ENCODE data around the gene ZNF564. TPM values are rescaled to one million over a fixed set of nuclear protein-coding genes. Genes with fewer than 3 reads are reported as not detected.

Gene ZNF564
- total RNA-seq, 2 donors from 2014 or later, result 17.6 to 17.9 TPM

DNA sequence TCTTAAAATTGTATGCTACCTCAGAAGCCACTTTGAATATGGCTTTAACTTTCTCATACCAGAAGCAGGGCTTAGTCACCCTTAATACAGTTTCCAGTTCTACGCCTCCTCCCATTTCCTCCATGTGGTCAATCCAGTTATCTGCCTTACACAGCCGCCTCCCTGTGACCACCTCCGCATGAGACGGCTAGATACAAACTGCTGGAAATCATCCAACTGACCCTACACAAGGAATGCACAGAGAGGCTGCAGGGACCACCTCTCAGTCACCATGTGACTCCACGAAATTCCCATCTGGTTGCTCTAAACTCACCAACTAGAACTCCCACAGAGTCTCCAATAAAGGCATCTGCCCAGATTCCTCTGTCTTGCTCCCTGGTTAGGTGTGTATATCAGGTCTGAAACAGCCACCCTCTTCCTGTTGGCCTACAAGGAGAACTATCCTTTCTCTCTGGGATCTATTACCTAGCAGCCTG is 6.8 kb downstream of the ZNF564 start:
- 82% methylated on average over 5 of the region's 5 CpGs for WGBS
- Histone ChIP-seq H3K9me3 (no peaks in the 10 kb centered on the region), H3K4me1 (replicated peaks) (peaks cover 3% of the 10 kb centered on the region), H3K27ac (no peak overlapping the region), H3K36me3 (no peaks in the 10 kb centered on the region), H3K4me3 (no peak overlapping the region), H3K27me3 (replicated peaks; ENCODE audit: insufficient read depth) (no peaks in the 10 kb centered on the region)
- intact Hi-C loops (cut with DNase I), result no loop called here
- TF ChIP-seq POLR2AphosphoS5 (IDR thresholded peaks at IDR 0.05), result no peak
- TF ChIP-seq, protein P1, sequence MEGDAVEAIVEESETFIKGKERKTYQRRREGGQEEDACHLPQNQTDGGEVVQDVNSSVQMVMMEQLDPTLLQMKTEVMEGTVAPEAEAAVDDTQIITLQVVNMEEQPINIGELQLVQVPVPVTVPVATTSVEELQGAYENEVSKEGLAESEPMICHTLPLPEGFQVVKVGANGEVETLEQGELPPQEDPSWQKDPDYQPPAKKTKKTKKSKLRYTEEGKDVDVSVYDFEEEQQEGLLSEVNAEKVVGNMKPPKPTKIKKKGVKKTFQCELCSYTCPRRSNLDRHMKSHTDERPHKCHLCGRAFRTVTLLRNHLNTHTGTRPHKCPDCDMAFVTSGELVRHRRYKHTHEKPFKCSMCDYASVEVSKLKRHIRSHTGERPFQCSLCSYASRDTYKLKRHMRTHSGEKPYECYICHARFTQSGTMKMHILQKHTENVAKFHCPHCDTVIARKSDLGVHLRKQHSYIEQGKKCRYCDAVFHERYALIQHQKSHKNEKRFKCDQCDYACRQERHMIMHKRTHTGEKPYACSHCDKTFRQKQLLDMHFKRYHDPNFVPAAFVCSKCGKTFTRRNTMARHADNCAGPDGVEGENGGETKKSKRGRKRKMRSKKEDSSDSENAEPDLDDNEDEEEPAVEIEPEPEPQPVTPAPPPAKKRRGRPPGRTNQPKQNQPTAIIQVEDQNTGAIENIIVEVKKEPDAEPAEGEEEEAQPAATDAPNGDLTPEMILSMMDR (IDR thresholded peaks at IDR 0.05), result no peak
- no peak for TF ChIP-seq POLR2A (IDR thresholded peaks at IDR 0.05)
- DNase-seq (ENCODE audit: low spot score), result no peak

- no peaks in the 10 kb centered on the region for H3K36me3 ChIP-seq
- H3K27ac ChIP-seq, result no peak overlapping the region
- no peak for TF ChIP-seq POLR2A (IDR thresholded peaks at IDR 0.05)
- TF ChIP-seq, protein P1 (IDR thresholded peaks at IDR 0.05), result no peak
- TF ChIP-seq POLR2AphosphoS5 (IDR thresholded peaks at IDR 0.05), result no peak
- no peaks in the 10 kb centered on the region for H3K27me3 ChIP-seq (replicated peaks; ENCODE audit: insufficient read depth)
- no peak overlapping the region for H3K4me3 ChIP-seq
- WGBS, result 89% methylated on average over 1 of the region's 1 CpG
- H3K9me3 ChIP-seq, result no peaks in the 10 kb centered on the region
- DNase-seq (ENCODE audit: low spot score), result no peak
- intact Hi-C loops (cut with DNase I), result no loop called here
- no peaks in the 10 kb centered on the region for H3K4me1 ChIP-seq (replicated peaks)
Measured at GRCh38 chr19:12543855-12544254, 7.4 kb downstream of the ZNF564 start.

DNA sequence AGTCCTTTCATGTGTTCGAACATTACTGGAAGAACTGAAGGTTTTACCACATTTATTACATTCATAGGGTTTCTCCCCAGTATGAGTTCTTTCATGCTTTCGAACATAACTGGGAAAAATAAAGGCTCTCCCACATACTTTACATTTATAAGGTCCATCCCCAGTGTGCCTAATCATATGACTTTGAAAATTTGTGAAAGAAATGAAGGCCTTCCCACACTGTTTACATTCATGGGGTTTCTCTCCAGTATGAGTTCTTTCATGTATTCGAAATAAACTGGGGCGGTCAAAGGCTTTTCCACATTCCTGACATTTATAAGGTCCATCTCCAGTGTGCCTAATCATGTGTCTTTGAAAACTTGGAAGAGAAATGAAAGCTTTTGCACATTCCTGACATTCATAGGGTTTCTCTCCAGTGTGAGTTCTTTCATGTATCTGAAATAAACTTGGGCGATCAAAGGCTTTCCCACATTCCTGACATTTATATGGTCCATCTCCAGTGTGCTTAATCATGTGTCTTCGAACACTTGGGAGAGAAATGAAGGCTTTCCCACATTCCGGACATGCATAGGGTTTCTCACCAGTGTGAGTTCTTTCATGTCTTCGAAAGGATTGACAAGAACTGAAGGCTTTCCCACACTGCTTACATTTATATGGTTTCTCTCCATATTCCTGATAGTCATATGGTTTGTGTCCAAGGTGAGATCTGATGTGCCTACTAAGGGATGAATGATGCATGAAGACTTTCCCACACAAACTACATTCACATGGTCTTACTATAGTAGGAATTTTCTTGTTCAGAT is 24.0 kb downstream of the ZNF564 start:
- H3K4me1 ChIP-seq (replicated peaks), result no peaks in the 10 kb centered on the region
- H3K4me3 ChIP-seq, result no peak overlapping the region
- 95% methylated on average over 8 of the region's 8 CpGs for WGBS
- peaks cover 17 to 19% of the 10 kb centered on the region in 2 donors for H3K36me3 ChIP-seq
- no peaks in the 10 kb centered on the region for H3K9me3 ChIP-seq
- no peaks in the 10 kb centered on the region for H3K27me3 ChIP-seq (replicated peaks; ENCODE audit: insufficient read depth)
- intact Hi-C loops (cut with DNase I), result no loop called here
- H3K27ac ChIP-seq, result no peak overlapping the region
- TF ChIP-seq, protein P1 (IDR thresholded peaks at IDR 0.05), result no peak
- TF ChIP-seq POLR2A (IDR thresholded peaks at IDR 0.05) (no peak), POLR2AphosphoS5 (IDR thresholded peaks at IDR 0.05) (no peak)
- DNase-seq (ENCODE audit: low spot score), result no peak

DNA sequence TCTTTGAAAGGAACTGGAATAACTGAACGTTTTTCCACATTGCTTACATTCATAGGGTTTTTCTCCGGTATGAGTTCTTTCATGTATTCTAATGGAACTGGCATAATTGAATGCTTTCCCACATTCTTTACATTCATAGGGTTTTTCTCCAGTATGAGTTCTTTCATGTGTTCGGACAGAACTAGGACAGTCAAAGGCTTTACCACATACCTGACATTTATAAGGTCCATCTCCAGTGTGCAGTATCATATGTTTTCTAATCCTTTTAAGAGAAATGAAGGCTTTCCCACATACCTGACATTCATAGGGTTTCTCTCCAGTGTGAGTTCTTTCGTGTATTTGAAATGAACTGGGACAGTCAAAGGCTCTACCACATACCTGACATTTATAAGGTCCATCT is 24.7 kb downstream of the ZNF564 start:
- H3K4me1 ChIP-seq (replicated peaks), result no peaks in the 10 kb centered on the region
- intact Hi-C loops (cut with DNase I), result no loop called here
- H3K27ac ChIP-seq, result no peak overlapping the region
- no peak for TF ChIP-seq POLR2AphosphoS5 (IDR thresholded peaks at IDR 0.05)
- H3K36me3 ChIP-seq, result peaks cover 17 to 19% of the 10 kb centered on the region in 2 donors
- no peak for DNase-seq (ENCODE audit: low spot score)
- no peaks in the 10 kb centered on the region for H3K9me3 ChIP-seq
- WGBS, result 96% methylated on average over 4 of the region's 4 CpGs
- no peaks in the 10 kb centered on the region for H3K27me3 ChIP-seq (replicated peaks; ENCODE audit: insufficient read depth)
- H3K4me3 ChIP-seq, result no peak overlapping the region

DNA sequence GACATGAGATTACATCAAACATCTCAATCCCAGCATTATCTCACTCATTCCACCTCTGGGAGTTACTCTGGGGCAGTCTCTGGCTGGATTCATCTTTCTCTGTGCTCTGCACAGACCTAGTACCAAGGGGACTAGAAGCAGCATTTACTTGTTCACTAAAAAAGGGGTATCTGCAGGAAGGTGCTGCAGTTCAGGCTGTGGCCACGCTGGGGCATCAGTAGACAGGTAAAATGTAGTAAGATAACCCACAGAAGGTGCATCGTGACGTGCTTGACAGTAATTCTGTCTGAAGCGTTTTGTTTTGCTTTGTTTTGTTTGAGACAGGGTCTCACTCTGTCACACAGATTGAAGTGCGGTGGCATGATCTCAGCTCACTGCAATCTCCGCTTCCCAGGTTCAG is 29.3 kb downstream of the ZNF564 start:
- 65% methylated on average over 6 of the region's 6 CpGs for WGBS
- H3K9me3 ChIP-seq, result no peaks in the 10 kb centered on the region

More for the DNA sequence above, 29.3 kb downstream of the ZNF564 start:
- TF ChIP-seq POLR2A (IDR thresholded peaks at IDR 0.05), result no peak
- TF ChIP-seq POLR2AphosphoS5 (IDR thresholded peaks at IDR 0.05), result no peak
- TF ChIP-seq, protein P1 (IDR thresholded peaks at IDR 0.05), result no peak
- H3K27me3 ChIP-seq (replicated peaks; ENCODE audit: insufficient read depth), result no peaks in the 10 kb centered on the region
- no peak overlapping the region for H3K27ac ChIP-seq
- H3K4me3 ChIP-seq, result no peak overlapping the region
- intact Hi-C loops (cut with DNase I), result no loop called here
- no peaks in the 10 kb centered on the region for H3K4me1 ChIP-seq (replicated peaks)
- DNase-seq (ENCODE audit: low spot score), result no peak
- peaks cover 7 to 8% of the 10 kb centered on the region in 2 donors for H3K36me3 ChIP-seq
